Left kidney (tissue), 2 donors: ENCODE results near the gene CDH3. TPM values are rescaled to one million over a fixed set of nuclear protein-coding genes. Genes with fewer than 3 reads are reported as not detected.

ENCODE experiments used
- DNase-seq: peaks from one replicate; pipeline ENCODE4 v3.0.0-alpha.2; 2013
- polyA plus RNA-seq: library from polyadenylated mRNA; unstranded; fragments of 120-200 nt; gene quantifications from one replicate; pipeline ENCODE4 v1.2.1, GENCODE V29; 2013; ENCODE audit not compliant: insufficient read length

Gene CDH3
- polyA plus RNA-seq, 1 donor: 65.2 TPM

- peak; percentile 69 for DNase-seq
Measured at GRCh38 chr16:68646953-68647659, 2.0 kb downstream of the CDH3 start.

DNA sequence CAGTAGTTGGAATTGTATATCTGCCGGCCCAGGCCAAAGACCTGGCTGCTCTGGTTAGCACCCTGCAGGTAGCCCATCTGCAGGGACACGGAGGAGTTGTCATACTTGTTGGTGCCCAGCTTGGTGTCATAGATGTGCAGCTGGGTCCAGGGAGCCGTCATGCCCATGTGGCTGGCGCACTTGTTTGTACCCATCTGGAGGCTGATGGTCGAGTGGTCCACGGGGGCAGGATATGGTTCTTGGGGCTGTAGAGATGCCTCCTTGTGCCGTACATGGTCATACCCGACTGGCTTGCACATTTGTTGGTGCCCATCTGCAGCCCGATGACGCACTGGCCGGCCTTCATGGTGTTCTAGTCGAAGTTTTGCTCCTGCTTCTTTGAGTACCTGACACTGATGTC, 6.0 kb downstream of the CDH3 start:
- no peak for DNase-seq

GRCh38 chr16:68652659-68653058, 7.5 kb downstream of the CDH3 start:
- no peak for DNase-seq

- no peak for DNase-seq
Measured at GRCh38 chr16:68655806-68656205, 10.7 kb downstream of the CDH3 start.

GRCh38 chr16:68656751-68657150, 11.6 kb downstream of the CDH3 start:
- DNase-seq: no peak

GRCh38 chr16:68658341-68658973, 13.3 kb downstream of the CDH3 start:
- DNase-seq: no peak

GRCh38 chr16:68658974-68659360, 13.9 kb downstream of the CDH3 start:
- DNase-seq: no peak

GRCh38 chr16:68659412-68660358, 14.6 kb downstream of the CDH3 start:
- DNase-seq: no peak

DNA sequence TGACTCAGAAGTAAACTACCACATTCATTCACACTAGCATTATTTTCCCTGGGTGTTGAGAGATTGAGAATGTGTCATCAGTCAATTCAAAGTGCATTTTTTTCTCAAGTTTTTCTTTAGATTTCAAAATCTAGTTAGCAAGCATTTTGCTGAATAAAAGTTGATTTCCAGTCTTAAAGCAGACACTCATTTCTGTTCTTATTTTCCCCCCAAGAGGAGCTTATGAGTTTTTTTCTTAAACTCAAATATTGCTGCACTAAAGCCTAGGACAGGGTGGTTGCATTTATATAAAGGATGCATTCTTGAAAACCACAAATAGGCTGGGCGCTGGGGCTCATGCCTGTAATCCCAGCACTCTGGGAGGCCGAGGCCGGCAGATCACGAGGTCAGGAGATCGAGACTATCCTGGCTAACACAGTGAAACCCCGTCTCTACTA, 15.3 kb downstream of the CDH3 start:
- DNase-seq: no peak

DNA sequence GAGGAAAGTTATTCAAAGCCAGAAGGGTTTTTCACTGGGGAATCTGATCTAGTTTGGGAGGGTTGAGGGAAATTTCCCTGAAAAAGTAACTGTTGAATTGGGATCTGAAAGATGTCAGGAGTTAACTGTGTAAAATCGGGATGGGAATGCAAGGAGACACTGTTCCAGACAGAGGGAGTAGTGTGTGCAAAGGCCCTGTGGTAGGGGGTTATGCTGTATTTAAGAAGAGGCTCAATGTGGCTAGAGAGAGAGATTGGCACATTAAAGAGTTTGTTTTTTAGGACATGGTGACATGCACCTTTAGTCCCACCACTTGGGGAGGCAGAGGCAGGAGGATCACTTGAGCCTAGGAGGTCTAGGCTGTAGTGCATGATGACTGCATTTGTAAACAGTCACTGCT, 16.9 kb downstream of the CDH3 start:
- no peak for DNase-seq

DNA sequence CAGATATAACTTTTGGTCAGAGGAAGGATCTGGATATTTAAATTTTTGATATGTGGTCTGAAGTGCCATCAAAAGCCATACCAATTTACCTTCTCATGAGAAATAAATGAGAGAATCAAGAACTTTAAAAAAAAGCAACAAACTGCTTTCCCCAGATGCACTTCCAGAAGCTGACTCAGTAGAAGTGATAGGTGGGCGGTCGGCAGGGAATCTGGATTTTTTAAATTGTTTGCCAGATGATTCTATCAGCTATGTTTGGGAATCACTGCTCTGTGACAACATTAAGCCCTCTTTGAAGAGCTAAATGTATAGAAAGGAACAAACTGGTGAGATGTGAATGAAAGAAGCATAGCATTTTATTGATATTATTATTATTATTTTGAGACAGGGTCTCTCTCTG, 19.2 kb downstream of the CDH3 start:
- DNase-seq: no peak

DNA sequence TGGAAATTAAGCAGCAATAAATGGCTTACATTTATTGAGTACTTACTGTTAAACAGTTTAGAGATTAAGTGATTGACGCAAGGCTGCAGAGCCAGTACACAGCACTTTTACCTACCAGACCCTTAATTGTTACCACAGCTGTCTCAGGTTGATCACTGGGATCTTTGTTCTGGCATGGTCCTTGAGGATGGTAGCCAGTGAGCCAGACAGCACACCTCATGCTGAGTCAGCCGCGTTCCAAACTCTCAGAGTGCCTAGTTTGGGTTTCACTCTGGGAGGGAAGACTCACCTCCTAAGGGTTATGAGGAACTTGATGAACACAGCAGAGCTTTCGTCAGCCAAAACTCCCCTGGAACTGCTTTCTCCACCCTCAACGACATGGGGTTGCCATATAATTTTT, 20.4 kb downstream of the CDH3 start:
- no peak for DNase-seq

DNA sequence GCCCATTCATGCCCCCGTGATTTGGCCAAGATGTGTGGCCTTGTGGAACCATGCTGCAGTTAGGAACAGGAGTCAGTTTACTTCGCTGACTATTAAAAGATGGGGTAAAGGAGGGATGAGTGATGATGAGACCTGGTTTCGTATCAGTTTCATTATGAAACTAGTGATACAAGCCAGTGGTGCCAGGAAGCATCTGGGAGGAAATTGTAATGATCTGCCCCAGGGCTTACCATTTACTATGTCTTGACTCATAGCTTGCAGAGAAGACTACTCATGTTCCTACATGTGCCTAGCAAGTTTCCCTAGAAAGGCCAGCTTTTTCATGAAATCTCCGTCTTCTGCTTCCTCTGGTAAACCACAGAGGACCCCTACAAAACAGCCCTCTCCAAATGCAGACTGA, 23.2 kb downstream of the CDH3 start:
- DNase-seq: no peak

DNA sequence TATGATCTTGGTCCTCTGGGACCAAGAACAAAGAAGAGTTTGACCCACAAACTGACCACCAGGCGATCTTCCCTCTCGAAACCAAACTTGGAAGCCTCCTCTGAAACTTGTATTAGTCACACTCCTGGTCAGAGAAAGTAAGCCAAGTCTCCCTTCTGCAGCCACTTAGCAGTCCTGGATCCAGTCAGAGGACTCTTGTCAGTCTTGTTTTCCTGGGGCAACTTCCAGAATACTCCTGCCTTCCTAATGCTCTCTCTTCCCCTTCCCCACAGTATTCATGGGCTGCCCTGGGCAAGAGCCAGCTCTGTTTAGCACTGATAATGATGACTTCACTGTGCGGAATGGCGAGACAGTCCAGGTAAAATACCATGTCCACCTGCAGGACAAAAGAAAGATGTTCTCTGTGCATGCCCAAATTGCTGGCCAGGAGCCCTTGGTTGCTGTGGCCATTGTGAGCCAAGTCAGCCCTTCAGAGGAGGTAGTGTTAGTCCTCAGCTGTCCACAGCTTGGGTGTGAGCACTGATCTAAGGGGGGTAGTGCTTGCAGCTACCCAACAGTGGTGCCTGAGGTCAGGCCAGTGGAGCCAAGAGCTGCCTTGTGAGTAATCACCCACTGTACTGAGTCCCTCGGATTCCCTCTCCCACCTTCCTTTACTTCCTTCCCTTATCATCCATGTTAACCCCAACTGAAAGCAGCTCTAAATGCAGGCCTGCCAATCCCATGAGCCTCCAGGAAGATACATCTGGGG, 31.2 kb downstream of the CDH3 start:
- DNase-seq: no peak

- DNase-seq: no peak
Measured at GRCh38 chr16:68681038-68681437, 35.9 kb downstream of the CDH3 start.

DNA sequence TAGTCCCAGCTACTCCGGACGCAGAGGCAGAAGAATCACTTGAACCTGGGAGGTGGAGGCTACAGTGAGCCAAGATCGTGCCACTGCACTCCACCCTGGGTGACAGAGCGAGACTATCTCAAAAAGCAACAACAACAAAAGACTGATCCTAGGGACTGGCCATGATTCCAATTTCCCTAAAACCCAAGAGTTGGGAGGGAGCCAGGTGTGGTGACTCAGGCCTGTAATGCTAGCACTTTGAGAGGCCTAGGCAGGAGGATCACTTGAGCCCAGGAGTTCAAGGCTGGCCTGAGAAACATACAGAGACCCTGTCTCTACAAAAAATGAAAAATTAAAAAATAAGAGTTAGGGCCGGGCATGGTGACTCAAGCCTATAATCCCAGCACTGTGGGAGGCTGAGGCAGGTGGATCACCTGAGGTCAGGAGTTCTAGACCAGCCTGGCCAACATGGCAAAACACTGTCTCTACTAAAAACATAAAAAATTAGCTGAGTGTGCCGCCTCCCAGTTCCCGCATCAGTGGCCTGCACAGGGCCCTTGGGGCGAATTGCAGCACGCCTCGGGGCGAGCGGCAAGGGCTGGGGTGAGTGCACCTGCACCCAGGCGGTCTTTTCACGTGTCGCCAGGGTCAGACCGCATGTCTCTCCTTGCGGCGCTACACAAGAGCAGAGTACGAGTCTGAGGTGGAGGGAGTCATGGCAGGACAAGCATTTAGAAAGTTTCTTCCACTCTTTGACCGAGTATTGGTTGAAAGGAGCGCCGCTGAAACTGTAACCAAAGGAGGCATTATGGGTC, 40.8 kb downstream of the CDH3 start:
- no peak for DNase-seq

- DNase-seq: no peak
Measured at GRCh38 chr16:68686905-68687304, 41.8 kb downstream of the CDH3 start.

DNA sequence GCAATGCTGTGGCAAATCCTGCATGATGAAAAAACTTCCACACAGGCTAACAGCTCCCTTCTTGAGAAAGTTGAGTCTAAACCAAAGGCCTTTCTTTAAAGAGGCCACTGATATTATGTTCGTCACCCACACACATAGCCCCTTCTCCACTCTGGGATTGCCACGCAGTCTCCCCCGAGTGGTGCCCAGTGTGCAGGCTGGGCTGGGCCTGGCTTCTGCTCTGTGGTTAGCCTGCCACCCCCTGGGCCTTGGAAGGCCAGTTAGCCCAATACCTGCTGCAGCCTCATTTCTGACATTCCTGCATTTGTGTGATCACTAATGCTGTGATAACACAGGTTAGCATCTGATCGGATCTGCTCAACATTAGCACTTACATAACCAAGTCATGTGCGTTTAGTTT, 44.8 kb downstream of the CDH3 start:
- DNase-seq: no peak

GRCh38 chr16:68695575-68695974, 50.5 kb downstream of the CDH3 start:
- DNase-seq: no peak

DNA sequence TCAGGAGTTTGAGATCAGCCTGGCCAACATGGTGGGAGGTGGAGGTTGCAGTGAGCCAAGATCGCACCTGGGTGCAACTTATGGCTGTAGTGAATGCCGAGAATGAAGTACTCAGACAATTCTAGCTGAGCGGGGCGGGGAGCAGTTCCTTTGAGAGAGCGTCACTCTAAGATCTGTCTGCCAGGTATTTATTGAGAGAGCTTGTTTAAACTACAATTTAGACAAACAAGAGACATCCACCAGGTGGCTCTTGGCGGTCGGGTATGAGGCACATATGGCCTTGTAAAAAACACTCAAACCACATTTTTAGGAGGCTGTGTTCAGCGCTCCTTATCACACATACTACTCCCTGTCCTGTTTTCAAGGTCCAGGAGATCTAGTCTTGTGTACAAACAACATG, 51.4 kb downstream of the CDH3 start:
- no peak for DNase-seq

DNA sequence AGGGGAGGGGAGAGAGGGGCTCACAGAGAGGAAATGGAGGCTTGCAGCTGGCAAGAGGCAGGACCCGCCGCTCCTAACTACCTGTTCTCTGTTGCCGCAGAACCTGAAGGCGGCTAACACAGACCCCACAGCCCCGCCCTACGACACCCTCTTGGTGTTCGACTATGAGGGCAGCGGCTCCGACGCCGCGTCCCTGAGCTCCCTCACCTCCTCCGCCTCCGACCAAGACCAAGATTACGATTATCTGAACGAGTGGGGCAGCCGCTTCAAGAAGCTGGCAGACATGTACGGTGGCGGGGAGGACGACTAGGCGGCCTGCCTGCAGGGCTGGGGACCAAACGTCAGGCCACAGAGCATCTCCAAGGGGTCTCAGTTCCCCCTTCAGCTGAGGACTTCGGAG, 53.0 kb downstream of the CDH3 start:
- DNase-seq: no peak
